CD4-positive, alpha-beta T cell (primary cell): ENCODE results near the gene MYO9B. TPM values are rescaled to one million over a fixed set of nuclear protein-coding genes. Genes with fewer than 3 reads are reported as not detected.
A peak's percentile ranks its signal among the peaks of the same experiment; 100 is the strongest.

Experiments used
- ATAC-seq: fragments of 200-7000 bp; cut with Tn5 transposase; one replicate; pipeline ENCODE4 v1.10.0; 2022; ENCODE audit warnings: mild to moderate bottlenecking; ENCODE audit not compliant: poor library complexity
- CTCF ChIA-PET: fragments of 350-600 bp; sonication (Branson Sonifier 250); formaldehyde crosslinking; loops from one replicate; lab custom pipeline; 2021; ENCODE audit warnings: antibody characterized with exemption, inconsistent platforms; lab: Charles Lee
- POLR2A ChIA-PET: fragments of 350-600 bp; sonication (Branson Sonifier 250); formaldehyde crosslinking; loops from one replicate; lab custom pipeline; 2021; ENCODE audit warnings: antibody characterized with exemption, inconsistent platforms; lab: Charles Lee
- DNase-seq, 14 experiments: peaks; one replicate each; pipeline ENCODE4 v3.0.0-alpha.2; 2013 to 2020; ENCODE audit warnings: mixed read lengths in 2 of 14
- H3K27ac ChIP-seq, 2 donors: one replicate each; pipeline versions ENCODE4 v1.5.1 to v1.7.0; 2013; ENCODE audit warnings: low read length in 2 of 2, low read depth in 1 of 2, mild to moderate bottlenecking in 1 of 2
- H3K27me3 ChIP-seq, 2 experiments: 1 replicate in 1 of 2; 2 replicates in 1 of 2; pipeline versions ENCODE4 v1.6.1 to v1.7.0; 2013; ENCODE audit warnings: low read length in 2 of 2, control low read depth in 1 of 2, mild to moderate bottlenecking in 1 of 2, moderate library complexity in 1 of 2; ENCODE audit not compliant: insufficient read depth in 2 of 2, control insufficient read depth in 1 of 2
- H3K36me3 ChIP-seq: one replicate; pipeline ENCODE4 v1.6.1; 2013; ENCODE audit warnings: low read length, control low read depth; ENCODE audit not compliant: insufficient read depth
- H3K4me1 ChIP-seq: one replicate; pipeline ENCODE4 v1.6.1; 2013; ENCODE audit warnings: low read length, control low read depth; ENCODE audit not compliant: insufficient read depth
- H3K4me3 ChIP-seq: one replicate; pipeline ENCODE4 v1.5.1; 2013; ENCODE audit warnings: mild to moderate bottlenecking, low read length, moderate library complexity
- H3K9me3 ChIP-seq, 2 experiments: 1 replicate in 1 of 2; 2 replicates in 1 of 2; pipeline versions ENCODE4 v1.6.1 to v1.7.0; 2013; ENCODE audit warnings: low read length in 2 of 2, mild to moderate bottlenecking in 2 of 2, control low read depth in 1 of 2, moderate library complexity in 1 of 2; ENCODE audit not compliant: control insufficient read depth in 1 of 2, insufficient read depth in 1 of 2
- H3K27ac Mint-ChIP-seq: one replicate; pipeline ENCODE4 v1.8.0; 2020; ENCODE audit warnings: mixed read lengths
- H3K27me3 Mint-ChIP-seq: one replicate; pipeline ENCODE4 v1.8.0; 2021; ENCODE audit warnings: mixed read lengths
- H3K36me3 Mint-ChIP-seq: one replicate; pipeline ENCODE4 v1.8.0; 2021; ENCODE audit warnings: low read depth, mixed read lengths
- H3K4me1 Mint-ChIP-seq: one replicate; pipeline ENCODE4 v1.8.0; 2021; ENCODE audit warnings: low read depth, mixed read lengths
- H3K4me3 Mint-ChIP-seq: one replicate; pipeline ENCODE4 v1.8.0; 2020; ENCODE audit warnings: mild to moderate bottlenecking, mixed read lengths
- H3K9me3 Mint-ChIP-seq: one replicate; pipeline ENCODE4 v1.8.0; 2020; ENCODE audit warnings: mixed read lengths
- intact Hi-C, 2 experiments: fragments of 100-400 bp; cut with DNase I in 1 of 2; cut with micrococcal nuclease in 1 of 2; formaldehyde crosslinking; loops; one replicate each; pipeline versions ENCODE4 v1.15.1 to v1.9.0; 2023 to 2025; cut with DNase I, micrococcal nuclease
- total RNA-seq, 174 experiments: library from RNA in 2 of 174; stranded (reverse) in 2 of 174; gene quantifications; one replicate each; pipeline ENCODE4 v1.2.3 and lab custom pipeline; 2021 to 2026
- TF ChIP-seq, protein P1 (sequence below): fragments of 200-600 bp; IDR thresholded peaks from one replicate; pipeline ENCODE4 v1.8.0; 2022; ENCODE audit warnings: antibody characterized with exemption, mild to moderate bottlenecking

The MYO9B gene
- total RNA-seq, 2 experiments from 2014 or later, result 176 to 184 TPM

DNA sequence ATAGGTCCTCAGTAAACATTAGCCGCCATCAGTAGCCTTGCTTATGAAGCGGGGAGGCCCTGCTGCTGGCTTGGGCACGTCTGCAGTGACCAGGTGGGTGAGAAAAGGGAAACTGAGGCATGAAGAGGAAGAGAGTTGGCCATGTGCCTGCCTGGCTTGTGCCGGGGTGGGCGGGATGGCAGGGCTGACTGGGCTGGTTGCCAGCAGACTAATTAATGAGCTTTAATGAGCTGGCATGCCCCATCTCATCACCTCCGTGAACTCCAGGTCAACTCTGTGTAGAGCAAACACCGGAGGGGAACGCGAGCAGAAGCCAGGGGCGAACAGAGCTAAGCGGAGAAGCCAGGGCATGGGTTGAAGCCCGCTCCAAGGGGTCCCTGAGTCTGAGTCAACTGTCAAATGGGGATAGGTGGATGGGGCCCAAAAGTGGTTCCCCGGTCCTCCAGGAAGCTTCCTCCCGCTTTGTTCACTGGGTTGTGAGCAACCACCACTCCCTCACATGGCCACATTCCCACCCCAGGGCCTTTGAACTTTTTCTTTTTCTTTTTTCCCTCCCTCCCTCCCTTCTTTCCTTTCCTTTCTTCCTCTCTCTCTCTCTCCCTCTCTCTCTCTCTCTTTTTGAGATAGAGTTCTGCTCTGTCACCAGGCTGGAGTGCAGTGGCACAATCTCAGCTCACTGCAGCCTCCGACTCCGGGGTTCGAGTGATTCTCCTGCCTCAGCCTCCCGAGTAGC lies 161.4 kb downstream of the MYO9B start:
- no peak overlapping the region for H3K27ac ChIP-seq
- ATAC-seq (no peak), DNase-seq (no peak)
- TF ChIP-seq, protein P1, sequence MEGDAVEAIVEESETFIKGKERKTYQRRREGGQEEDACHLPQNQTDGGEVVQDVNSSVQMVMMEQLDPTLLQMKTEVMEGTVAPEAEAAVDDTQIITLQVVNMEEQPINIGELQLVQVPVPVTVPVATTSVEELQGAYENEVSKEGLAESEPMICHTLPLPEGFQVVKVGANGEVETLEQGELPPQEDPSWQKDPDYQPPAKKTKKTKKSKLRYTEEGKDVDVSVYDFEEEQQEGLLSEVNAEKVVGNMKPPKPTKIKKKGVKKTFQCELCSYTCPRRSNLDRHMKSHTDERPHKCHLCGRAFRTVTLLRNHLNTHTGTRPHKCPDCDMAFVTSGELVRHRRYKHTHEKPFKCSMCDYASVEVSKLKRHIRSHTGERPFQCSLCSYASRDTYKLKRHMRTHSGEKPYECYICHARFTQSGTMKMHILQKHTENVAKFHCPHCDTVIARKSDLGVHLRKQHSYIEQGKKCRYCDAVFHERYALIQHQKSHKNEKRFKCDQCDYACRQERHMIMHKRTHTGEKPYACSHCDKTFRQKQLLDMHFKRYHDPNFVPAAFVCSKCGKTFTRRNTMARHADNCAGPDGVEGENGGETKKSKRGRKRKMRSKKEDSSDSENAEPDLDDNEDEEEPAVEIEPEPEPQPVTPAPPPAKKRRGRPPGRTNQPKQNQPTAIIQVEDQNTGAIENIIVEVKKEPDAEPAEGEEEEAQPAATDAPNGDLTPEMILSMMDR, result no peak
- peak overlapping the region; percentile 63 for H3K4me3 Mint-ChIP-seq
- no peaks in the 10 kb centered on the region for H3K9me3 ChIP-seq
- H3K9me3 Mint-ChIP-seq, result no peaks in the 10 kb centered on the region
- H3K27me3 ChIP-seq, result no peaks in the 10 kb centered on the region
- peaks cover 22% of the 10 kb centered on the region for H3K4me1 ChIP-seq
- no peaks in the 10 kb centered on the region for H3K36me3 Mint-ChIP-seq
- no peaks in the 10 kb centered on the region for H3K27me3 Mint-ChIP-seq
- no peaks in the 10 kb centered on the region for H3K36me3 ChIP-seq
- no peak overlapping the region for H3K4me3 ChIP-seq
- ChIA-PET CTCF (interaction anchor here (2.0 kb wide), 1 partner anchor 22 kb away, joined by 12 read pairs; the partner anchor contains the start of gene USE1), POLR2A (interaction anchor here (0.6 to 3.6 kb wide), 2 partner anchors 11 to 160 kb away, joined by 3 to 51 read pairs; partner anchors contain the start of gene OCEL1)
- no peak overlapping the region for H3K27ac Mint-ChIP-seq
- intact Hi-C loops, result no loop called here
- peaks cover 6% of the 10 kb centered on the region for H3K4me1 Mint-ChIP-seq

GRCh38 chr19:17237747-17238706 lies 162.4 kb downstream of the MYO9B start:
- POLR2A ChIA-PET, result interaction anchor here (0.6 to 0.7 kb wide), 2 partner anchors 163 to 910 kb away, joined by 3 to 4 read pairs; no protein-coding TSS in a partner anchor
- ATAC-seq (no peak), DNase-seq (no peak)
- no peak overlapping the region for H3K27ac Mint-ChIP-seq
- Histone ChIP-seq H3K4me1 (peaks cover 22% of the 10 kb centered on the region), H3K27me3 (no peaks in the 10 kb centered on the region), H3K9me3 (no peaks in the 10 kb centered on the region), H3K27ac (no peak overlapping the region), H3K36me3 (no peaks in the 10 kb centered on the region), H3K4me3 (no peak overlapping the region)
- H3K9me3 Mint-ChIP-seq, result no peaks in the 10 kb centered on the region
- H3K4me1 Mint-ChIP-seq, result peaks cover 6% of the 10 kb centered on the region
- CTCF ChIA-PET, result no interaction called here
- H3K4me3 Mint-ChIP-seq, result peak overlapping the region; percentile 57
- intact Hi-C loops, result no loop called here
- no peaks in the 10 kb centered on the region for H3K36me3 Mint-ChIP-seq
- H3K27me3 Mint-ChIP-seq, result no peaks in the 10 kb centered on the region
- TF ChIP-seq, protein P1, result no peak

GRCh38 chr19:17240062-17240752 lies 164.6 kb downstream of the MYO9B start:
- POLR2A ChIA-PET, result no interaction called here

More at GRCh38 chr19:17240062-17240752, 164.6 kb downstream of the MYO9B start:
- Histone ChIP-seq H3K27me3 (no peaks in the 10 kb centered on the region), H3K4me3 (no peak overlapping the region), H3K36me3 (no peaks in the 10 kb centered on the region), H3K9me3 (no peaks in the 10 kb centered on the region), H3K27ac (no peak overlapping the region), H3K4me1 (peaks cover 15% of the 10 kb centered on the region)
- intact Hi-C loops, result no loop called here
- H3K4me1 Mint-ChIP-seq, result no peaks in the 10 kb centered on the region
- H3K27ac Mint-ChIP-seq, result no peak overlapping the region
- H3K36me3 Mint-ChIP-seq, result no peaks in the 10 kb centered on the region
- TF ChIP-seq, protein P1, result no peak
- peak overlapping the region; percentile 39 for H3K4me3 Mint-ChIP-seq
- ATAC-seq (no peak), DNase-seq (no peak)
- H3K9me3 Mint-ChIP-seq, result no peaks in the 10 kb centered on the region
- CTCF ChIA-PET, result no interaction called here
- H3K27me3 Mint-ChIP-seq, result no peaks in the 10 kb centered on the region
